ENCODE measurements around the gene ARSK.

Gene ARSK

DNA sequence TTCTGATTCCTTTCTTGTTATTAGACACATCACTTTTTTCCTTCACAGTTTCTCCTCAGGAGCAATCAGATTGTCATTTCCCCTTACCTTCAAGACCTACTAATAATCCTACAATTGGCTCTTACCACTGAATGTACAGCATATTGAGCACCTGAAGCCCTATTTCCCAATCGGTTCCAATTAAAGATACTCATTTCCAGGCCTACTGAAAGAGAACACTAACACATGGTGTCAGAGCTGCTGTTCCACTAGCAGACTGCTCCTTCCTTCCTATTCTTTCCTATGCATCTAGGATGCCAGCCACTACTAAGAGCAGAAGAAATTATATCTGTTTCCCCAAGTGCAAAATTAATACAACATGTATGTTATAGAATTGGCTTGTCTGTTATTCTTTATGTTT is 34.7 kb upstream of the ARSK start:
- no peak overlapping the region for H3K4me3 ChIP-seq (ENCODE audit: control insufficient read depth, low read depth, low read length)
- DNase-seq (ENCODE audit: low read depth) = no peak
- TF ChIP-seq, protein P1, sequence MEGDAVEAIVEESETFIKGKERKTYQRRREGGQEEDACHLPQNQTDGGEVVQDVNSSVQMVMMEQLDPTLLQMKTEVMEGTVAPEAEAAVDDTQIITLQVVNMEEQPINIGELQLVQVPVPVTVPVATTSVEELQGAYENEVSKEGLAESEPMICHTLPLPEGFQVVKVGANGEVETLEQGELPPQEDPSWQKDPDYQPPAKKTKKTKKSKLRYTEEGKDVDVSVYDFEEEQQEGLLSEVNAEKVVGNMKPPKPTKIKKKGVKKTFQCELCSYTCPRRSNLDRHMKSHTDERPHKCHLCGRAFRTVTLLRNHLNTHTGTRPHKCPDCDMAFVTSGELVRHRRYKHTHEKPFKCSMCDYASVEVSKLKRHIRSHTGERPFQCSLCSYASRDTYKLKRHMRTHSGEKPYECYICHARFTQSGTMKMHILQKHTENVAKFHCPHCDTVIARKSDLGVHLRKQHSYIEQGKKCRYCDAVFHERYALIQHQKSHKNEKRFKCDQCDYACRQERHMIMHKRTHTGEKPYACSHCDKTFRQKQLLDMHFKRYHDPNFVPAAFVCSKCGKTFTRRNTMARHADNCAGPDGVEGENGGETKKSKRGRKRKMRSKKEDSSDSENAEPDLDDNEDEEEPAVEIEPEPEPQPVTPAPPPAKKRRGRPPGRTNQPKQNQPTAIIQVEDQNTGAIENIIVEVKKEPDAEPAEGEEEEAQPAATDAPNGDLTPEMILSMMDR (IDR thresholded peaks at IDR 0.05; ENCODE audit: control insufficient read depth, insufficient read depth, low read depth, low read length, missing control alignments) = no peak

DNA sequence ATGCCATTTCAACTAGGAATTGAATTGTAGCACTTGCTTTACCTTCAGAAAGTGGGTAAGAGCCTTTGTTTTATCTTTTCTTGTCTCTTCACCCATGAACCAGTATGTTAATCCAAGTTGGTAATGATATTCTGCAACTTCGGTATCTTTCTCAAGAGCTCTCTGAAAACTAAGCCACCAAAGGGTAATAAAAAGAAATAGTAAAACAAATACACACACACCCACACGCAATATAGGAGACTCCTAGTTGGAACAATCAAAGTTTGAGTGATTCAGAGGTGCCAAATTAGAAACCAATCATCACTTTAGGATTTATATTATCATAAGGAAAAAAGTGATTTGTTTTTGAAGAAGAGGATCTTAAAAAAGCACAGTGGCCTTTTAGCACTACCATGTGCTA is 30.5 kb upstream of the ARSK start:
- TF ChIP-seq, protein P1 (IDR thresholded peaks at IDR 0.05; ENCODE audit: control insufficient read depth, insufficient read depth, low read depth, low read length, missing control alignments) = no peak
- DNase-seq (ENCODE audit: low read depth) = no peak
- H3K4me3 ChIP-seq (ENCODE audit: control insufficient read depth, low read depth, low read length) = no peak overlapping the region

DNA sequence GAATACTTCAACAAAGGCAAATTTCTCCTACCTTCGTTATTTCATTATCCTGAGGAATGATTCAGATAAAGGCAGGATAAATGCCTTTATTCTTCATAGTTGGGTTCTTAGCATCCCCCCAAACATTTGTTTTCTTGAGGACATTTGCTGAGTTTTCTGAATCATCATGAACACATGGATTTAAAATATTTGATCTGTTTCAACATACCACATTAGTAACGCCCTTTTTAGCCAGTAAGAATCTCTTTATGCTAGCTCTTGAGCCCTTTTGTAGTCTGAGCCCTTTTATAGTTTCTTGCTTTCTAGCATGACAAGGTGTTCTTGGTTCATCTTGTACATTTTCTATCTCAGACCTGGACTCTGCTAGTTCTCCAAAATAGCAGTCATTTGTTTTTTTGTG is 28.0 kb upstream of the ARSK start:
- TF ChIP-seq, protein P1 (IDR thresholded peaks at IDR 0.05; ENCODE audit: control insufficient read depth, insufficient read depth, low read depth, low read length, missing control alignments) = no peak
- DNase-seq (ENCODE audit: low read depth) = no peak
- H3K4me3 ChIP-seq (ENCODE audit: control insufficient read depth, low read depth, low read length) = no peak overlapping the region

DNA sequence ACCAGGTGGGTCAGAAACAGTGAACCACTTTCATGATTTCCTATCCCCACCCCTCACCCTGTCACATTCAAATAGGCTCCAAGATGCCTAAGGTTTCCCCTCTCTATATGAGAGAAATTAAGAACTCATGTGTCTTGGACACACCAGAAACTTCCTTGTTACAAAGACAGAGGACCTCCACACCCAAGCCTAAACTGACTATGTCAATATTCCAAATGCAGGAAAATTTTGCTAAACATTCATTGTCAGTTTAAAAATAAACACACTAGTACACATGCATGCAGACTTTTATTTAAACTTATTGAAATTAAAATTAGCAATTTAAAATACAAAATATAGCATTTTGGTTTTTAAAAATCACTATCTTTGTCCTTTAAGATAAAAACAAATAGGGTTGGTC is 26.3 kb upstream of the ARSK start:
- DNase-seq (ENCODE audit: low read depth) = no peak
- TF ChIP-seq, protein P1 (IDR thresholded peaks at IDR 0.05; ENCODE audit: control insufficient read depth, insufficient read depth, low read depth, low read length, missing control alignments) = no peak
- no peak overlapping the region for H3K4me3 ChIP-seq (ENCODE audit: control insufficient read depth, low read depth, low read length)

DNA sequence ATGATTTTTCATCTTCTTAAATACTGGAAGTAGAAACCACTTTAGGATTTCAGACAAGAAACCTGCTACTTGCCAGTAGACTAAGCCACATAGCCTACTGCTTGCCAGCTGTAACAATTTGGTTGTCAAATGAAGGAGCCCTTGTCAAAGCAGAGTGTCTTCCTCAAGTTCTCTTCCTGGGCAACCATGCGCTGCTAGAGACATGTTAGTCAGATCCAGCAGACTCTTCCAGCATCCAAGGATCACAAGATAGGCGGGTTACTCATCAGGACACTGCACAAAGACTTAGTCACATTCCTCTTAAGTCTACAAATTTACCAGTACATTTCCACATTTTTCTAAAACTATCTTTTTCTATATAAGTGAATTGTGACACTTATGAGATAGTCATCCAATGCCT is 24.5 kb upstream of the ARSK start:
- DNase-seq (ENCODE audit: low read depth) = peak; percentile 67
- TF ChIP-seq, protein P1 (IDR thresholded peaks at IDR 0.05; ENCODE audit: control insufficient read depth, insufficient read depth, low read depth, low read length, missing control alignments) = no peak
- H3K4me3 ChIP-seq (ENCODE audit: control insufficient read depth, low read depth, low read length) = no peak overlapping the region

DNA sequence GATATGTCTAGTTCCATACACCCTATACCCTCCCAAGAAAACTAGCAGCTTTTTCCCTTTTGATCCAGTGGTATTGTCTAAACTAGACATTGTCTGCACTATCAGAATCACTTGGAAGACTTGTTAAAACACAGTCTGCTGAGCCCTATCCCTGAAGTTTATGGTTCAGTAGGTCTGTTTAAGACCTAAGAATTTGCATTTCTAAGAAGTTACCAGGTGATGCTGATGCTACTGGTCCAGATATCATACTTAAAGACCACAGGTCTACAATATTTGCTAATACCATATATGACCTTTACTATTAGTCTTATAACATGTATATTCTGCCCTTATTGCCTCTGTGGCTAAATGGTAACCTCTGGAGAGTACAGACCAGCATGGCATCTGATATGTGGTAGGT is 23.4 kb upstream of the ARSK start:
- H3K4me3 ChIP-seq (ENCODE audit: control insufficient read depth, low read depth, low read length) = no peak overlapping the region
- TF ChIP-seq, protein P1 (IDR thresholded peaks at IDR 0.05; ENCODE audit: control insufficient read depth, insufficient read depth, low read depth, low read length, missing control alignments) = no peak
- no peak for DNase-seq (ENCODE audit: low read depth)

DNA sequence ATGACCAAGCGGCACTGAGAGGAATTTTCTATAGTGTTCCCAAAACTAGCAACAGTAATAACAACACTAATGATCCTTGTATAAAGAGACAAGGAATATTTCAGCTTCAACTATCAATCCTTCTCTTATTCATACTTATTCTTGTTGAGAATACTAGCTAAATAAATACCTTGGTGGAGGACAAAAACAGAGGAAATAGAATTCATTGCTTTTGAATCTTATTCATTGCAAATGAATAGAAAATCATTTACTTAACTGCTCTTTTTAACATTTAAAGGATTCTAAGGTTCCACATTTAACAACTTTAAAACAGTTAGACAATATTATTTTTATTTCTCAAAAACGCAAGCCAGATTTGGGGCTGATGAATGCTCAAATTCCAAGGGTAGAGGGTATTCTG is 22.5 kb upstream of the ARSK start:
- H3K4me3 ChIP-seq (ENCODE audit: control insufficient read depth, low read depth, low read length) = no peak overlapping the region
- DNase-seq (ENCODE audit: low read depth) = no peak
- TF ChIP-seq, protein P1 (IDR thresholded peaks at IDR 0.05; ENCODE audit: control insufficient read depth, insufficient read depth, low read depth, low read length, missing control alignments) = no peak

All from AG09309 (cell line).